Fibroblast of upper back skin (primary cell): Measurements from ENCODE around the gene HELT.
"Not testable (repeated sequence)": the region's sequence is repeated elsewhere in the genome, so short reads cannot be mapped to it uniquely, and the experiment has no call there.

ENCODE experiments used
- DNase-seq: peaks from one replicate; pipeline ENCODE4 v3.0.0-alpha.2; 2013

Gene HELT, protein sequence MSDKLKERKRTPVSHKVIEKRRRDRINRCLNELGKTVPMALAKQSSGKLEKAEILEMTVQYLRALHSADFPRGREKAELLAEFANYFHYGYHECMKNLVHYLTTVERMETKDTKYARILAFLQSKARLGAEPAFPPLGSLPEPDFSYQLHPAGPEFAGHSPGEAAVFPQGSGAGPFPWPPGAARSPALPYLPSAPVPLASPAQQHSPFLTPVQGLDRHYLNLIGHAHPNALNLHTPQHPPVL

DNA sequence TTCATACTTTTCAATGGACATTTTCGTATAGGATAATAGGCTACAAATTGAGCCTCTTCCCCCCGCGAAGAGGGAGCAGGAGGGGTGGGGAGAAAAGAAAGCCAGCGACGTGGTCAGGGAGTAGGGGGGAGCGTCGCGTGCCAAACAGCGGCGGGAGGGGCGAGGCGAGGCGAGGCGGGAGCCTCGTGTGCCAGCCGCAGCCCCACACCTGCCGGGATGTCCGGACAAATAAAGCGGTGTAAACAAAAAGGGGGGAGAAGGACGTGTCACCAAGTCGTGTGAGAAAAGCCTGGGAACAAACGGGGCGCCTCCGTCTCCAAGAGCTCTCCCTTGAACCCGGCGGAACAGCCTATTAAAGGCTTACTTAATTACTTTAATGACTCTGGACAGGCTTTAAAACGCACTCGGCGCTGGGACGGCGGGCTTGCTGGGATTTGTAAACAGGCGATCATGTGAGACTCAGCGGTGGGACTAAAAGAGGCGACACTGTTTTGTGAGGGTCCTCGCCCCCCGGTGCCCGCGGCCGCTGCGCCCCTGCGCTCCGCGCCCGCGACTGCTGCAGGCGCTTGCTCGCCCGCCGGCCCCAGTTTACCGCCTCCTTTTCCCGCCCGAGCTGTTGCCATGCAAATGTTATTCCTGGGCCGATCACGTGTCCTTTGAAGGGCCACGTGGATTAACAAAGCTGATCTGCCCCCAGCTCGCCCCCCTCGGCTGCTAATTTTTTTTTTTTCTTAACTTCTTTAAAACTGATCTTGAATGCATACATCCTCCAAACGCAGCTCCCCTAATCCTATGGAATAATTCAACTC lies at the start of gene HELT:
TSS of gene HELT (plus strand) at position 527 of the 809 bp plus-strand sequence. CDS start 439 bp downstream, outside the sequence.
- DNase-seq, result no peak

DNA sequence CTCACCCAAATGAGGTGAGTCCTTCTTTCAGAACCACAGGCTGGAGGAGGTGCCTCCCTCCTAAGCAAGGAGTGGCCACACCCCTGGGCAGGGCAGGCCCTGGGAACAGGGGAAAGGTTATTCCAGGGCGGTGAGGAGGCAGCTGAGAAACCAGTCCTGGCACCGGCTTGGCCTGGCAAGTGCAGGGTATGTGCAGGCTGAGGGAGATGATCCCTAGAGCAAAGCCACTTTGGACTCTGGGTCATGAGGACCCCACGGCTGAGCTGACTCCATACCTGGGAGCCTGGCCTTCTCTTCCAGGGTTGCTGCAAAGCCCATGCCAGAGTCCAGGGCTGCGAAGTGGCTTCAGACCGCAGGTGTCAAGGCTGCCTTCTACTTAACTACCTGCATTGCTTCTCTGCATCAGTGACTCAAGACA lies 49.5 kb upstream of the HELT start:
- no peak for DNase-seq

DNA sequence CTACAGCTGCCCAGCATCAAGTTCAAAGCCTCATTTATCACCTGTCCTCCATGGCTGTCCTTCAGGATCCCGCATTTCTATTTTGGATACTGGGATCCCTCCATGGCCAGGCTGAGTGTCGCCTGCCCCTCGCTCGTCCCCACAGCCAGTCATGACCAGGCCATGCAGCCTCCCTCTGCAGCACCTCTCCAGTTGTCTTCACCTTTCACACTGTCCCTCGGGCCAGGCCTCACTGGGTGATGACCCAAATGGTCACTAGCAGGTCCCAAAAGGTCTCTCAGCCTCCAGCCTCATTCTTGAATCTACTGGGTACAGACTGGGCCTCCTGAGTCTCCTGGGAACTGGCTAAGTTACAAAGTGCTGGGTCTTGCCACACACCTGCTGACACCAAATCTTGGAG lies 48.7 kb upstream of the HELT start:
- no peak for DNase-seq

DNA sequence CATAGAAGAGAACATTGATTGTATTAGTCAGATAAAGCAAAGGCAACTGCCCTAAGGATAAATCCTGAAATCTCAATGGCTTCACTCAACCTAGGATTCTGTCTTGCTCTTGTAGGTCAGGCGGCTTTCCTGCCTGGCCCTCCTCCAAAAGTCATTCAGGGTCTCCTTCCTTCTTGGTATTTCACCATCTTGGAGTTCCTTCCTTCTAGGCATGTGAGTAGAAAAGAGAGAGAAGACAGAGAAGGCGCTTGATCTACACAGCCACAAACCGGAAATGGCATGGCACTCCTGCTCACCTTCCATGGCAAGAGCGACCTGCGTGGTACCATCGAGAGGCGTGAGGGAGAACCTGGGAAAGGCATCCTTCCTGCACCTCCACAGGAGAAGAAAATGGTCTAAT lies 45.3 kb upstream of the HELT start:
- no peak for DNase-seq

DNA sequence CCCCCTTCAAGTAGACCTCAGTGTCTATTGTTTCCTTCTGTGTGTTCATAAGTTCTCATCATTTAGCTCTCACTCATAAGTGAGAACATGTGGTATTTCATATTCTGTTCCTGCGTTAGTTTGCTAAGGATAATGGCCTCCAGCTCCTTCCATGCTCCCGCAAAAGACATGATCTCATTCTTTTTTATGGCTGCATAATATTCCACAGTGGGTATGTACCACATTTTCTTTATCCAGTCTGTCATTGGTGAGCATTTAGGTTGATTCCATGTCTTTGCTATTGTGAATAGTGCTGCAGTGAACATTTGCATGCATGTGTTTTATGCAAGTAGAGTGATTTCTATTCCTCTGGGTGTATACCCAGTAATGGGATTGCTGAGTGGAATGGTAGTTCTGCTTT lies 41.9 kb upstream of the HELT start:
- not testable (repeated sequence) for DNase-seq

DNA sequence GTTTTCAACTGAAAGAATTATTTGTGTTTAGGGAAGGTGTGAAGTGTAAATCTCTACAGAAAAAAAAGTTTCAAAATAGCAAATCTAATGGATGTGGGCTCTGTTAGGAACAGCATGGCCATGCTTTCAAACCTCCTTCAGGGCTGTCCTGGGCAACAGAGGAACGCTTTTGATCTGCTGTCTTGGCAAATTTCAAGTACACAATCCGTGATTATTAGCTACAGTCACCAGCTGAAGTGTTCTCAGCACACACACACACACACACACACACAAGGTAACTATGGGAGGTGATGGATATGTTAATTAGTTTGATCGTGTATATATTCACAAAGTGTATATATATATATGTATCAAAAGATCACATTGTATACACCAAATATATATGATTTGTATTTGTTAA lies 40.5 kb upstream of the HELT start:
- DNase-seq, result no peak

DNA sequence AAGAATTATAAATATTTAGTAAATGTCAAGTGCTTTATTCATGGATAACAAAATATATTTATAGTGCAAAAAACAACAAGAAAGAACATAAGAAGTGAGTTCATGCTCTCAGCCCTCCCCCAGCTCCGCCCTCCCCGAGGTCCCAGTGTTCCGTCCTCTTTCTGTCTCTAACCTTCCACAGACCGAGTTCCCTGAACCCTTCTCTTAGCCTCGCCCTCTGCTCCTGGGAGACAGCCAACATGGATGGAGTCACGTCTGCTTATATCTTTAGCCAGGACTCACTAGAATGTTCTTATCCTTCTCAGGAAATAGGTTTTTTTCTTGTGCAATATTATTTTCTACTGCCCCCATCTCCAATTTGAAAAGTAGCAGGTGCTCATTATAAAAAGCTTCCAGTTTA lies 40.1 kb upstream of the HELT start:
- no peak for DNase-seq

DNA sequence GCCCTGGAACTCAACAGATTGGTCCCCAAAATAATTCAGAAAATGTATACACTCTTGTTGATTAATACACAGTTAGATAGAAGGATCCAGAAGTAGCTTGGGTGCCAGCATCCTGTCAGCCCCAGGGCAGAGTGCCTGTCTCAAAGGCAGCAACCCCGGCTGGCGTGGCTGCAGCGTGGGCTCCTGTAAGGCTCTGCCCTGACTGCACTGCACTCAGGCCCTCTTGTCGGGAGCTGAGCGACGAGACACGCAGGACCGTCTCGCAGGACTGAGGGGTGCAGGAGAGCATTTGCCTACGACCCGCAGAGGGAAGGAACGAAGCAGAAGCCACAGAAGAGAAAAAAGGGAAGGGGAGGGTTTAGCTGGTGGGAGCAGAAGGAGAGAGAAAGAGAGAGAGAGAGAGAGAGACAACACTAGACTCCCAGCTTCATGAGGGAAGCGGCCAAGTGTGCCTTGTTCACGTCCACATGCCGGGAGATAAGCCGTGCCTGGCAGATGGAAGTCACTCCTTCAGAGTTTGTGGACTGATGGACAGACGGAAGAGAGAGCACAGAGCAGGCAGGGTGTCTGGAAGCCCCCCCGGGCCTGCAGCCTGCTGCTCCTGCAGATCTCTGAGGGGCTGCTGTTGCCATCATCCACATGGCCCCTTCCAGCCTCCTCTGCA lies 38.7 kb upstream of the HELT start:
- no peak for DNase-seq

DNA sequence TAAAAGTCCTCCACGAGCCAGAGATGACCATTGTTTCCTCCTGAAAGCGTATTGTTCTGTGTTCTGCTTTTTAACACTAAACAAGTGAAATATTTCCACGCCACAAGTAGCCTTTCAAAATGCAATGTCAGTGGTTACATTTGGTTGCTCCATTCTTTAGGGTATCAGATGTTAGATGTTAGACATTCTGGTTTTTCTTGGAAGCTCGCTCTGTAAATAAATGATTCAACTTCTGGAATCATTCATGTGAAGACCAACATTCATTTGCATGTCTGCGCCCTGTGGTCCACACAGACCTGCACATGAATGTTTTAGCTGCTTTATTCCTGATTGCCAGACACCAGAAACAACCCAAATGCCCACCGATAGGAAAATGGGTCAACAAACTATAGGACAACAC lies 38.0 kb upstream of the HELT start:
- no peak for DNase-seq

DNA sequence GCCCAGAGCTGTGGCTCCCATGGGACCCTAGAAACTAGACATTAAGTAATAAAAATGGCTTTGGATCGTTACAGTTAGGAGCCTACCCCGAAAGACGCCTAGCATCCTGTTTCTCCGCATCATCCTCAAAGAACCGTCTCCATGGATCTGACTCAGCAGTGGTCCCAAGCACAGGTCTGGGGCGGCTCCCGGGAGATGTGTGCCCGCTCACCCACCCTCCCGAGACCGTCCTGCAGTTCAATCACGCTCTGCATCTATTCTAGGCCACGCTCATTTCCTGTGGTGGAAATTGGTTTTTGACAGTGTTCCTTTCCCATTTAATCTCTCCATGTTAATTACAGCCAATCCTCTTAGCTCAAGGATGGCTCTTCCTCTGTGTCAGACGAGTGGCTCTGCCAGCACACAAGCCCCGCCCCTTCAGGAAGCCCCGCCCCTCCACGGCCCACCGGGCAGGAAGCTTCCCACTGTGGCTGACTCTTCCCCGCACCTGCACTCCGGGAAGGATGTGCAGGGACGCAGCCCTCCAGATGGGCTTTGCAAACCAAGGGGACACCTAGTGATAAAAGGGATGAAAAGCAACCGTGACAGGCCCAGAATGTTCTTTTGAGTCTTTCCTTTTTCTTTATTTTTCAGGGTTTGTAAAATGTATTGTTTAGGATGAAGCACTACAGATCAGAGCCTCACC lies 34.5 kb upstream of the HELT start:
- DNase-seq, result peak; percentile 48

DNA sequence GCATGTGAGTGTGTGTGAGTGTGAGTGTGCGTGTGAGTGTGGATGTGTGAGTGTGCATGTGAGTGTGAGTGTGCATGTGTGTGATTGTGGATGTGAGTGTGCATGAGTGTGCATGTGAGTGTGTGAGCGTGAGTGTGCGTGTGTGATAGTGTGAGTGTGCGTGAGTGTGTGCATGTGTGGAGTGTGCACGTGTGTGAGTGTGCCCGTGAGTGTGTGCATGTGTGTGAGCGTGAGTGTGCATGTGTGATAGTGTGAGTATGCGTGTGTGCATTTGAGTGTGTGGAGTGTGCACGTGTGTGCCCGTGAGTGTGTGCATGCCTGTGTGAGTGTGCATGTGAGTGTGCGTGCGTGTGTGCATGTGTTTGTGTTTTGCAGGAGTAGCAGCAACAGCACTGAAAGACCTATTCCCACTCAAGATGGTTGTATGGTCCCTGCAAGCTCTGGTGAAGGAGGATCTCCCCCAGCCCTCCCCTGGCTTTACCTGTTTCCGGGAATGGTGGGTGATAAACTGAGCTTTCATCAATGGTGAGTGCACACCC lies 30.7 kb upstream of the HELT start:
- no peak for DNase-seq

DNA sequence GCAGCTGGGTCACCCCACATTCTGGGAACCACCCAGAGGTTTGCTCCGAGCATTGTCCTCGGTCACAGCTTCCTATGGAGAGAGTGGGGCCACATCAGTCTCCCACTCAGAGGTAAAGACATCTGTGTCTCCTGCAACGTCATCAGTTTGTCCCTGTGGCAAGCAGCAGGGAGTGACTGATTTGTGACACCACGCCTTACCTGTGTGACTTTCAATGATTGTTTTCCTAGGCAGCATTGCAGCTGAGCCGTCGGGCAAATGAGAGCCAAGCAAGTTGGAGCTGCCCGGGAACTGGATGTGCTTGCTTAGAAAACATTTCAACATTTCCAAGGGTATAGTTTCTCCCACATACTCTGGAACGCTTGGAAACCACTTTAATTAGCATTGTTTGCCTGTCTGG lies 29.7 kb upstream of the HELT start:
- no peak for DNase-seq

DNA sequence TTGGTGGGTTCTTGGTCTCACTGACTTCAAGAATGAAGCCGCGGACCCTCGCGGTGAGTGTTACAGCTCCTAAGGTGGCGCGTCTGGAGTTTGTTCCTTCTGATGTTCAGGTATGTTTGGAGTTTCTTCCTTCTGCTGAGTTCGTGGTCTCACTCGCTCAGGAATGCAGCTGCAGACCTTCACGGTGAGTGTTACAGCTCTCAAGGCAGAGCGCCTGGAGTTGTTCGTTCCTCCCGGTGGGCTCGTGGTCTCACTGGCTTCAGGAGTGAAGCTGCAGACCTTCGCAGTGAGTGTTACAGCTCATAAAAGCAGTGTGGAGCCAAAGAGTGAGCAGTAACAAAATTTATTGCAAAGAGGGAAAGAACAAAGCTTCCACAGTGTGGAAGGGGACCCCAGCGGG lies 29.0 kb upstream of the HELT start:
- not testable (repeated sequence) for DNase-seq

DNA sequence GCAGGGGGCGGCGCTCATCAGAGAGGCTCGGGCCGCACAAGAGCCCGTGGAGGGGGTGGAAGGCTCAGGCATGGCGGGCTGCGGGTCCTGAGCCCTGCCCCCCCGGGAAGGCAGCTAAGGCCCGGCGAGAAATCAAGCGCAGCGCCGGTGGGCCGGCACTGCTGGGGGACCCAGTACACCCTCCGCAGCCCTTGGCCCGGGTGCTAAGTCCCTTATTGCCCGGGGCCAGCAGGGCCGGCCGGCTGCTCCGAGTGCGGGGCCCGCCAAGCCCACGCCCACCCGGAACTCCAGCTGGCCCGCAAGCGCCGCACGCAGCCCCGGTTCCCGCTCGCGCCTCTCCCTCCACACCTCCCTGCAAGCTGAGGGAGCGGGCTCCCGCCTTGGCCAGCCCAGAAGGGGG lies 28.2 kb upstream of the HELT start:
- not testable (repeated sequence) for DNase-seq

DNA sequence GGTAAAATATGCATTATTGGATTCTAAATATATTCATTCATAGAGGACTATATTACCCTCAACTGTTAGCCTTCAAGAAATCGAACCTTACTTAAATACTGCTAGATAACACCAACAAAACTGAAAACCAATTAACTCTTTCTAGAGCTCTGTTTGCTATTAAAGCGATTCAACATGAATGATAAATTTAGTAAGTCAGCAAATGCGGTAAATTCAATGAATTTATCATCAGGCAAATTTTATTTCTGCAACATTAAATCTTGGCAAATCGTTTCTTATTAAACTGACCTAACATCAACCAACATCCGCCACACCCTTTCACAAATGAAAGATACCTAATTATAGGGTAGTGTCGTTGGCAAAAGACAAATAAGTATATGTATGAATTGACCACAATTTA lies 26.4 kb upstream of the HELT start:
- no peak for DNase-seq

DNA sequence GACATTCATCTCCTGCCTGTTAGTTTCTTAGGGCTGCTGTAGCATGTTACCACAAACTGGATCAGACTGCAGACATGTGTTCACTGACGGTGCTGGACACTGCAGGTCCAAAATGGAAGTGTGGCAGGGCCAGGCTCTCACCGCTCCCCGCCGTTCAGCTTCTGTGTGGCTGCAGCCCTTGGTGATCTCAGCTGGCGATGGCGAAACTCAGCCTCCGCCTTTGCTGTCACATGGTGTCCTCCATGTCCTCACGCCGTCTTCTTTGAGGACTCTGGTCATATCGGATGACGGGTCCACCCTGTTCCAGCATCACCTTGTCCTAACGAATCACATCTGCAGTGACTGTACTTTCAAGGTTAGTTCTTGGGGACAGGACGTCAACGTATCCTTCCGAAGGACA lies 25.9 kb upstream of the HELT start:
- DNase-seq, result no peak

DNA sequence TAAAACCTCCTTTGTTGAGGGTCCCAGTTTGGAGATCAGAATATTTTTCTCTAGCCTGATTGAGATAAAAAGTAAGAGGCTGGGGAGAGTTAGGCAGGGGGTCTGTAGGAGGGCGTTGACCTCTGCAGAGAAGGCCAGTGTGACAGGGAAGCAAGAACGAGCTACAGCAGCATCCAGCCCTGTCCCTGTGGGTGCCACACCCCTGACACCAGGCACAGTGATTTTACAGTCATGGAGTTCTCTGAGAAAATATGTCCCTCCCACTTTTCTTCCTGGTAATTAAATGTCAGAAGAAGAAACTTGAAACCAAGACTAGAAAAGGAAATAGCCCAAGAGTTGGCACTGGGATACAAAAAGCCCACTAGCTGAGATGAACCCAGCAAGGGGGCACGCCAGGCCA lies 25.0 kb upstream of the HELT start:
- DNase-seq, result no peak

DNA sequence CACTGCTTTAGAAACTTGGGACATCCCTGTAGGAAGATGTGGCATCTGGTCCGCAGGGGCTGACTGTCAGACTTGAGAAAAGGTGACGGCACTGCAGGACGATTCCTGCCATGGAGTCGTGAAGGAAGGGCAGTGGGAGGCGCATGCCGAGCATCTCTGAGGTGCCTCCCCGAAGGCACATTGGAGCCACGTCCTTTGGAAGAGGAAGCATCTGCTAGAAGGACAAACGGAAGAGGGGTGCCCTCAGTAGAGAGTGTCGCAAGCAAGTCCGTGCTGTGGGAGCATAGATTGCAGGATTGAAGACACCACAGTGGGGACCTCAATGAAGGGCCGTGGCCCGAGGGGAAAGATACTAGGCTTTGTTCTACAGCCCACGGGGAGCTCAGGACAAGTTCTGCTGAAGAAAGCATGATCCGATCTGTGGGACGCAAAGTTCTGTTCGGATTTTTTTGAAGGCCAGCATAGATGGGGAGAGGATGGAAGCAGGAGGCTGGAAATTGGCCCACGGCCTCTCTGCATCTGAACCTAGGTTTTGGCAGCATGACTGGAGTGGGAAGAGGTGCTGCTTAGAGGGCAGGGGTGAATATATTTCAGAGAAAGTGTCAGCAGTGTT lies 24.2 kb upstream of the HELT start:
- no peak for DNase-seq

DNA sequence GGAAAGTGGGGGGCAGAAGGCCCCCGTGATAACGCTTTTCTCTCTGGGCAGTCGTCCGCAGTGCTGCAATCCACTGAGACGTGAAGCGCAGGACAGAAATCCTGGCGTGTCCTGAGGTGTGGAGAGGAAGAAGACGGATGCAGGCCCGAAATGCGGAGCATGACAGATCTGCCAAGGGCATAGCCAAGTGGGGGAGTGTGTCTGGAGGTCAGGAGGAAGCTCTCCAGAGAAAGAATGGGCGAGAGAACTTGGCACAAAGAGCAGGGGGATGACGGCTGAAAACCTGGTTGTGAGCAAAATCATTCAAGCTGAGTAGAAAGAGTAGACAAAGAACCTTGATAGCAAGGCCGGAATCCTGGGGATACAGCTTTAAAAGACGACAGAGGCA lies 23.7 kb upstream of the HELT start:
- DNase-seq, result no peak

DNA sequence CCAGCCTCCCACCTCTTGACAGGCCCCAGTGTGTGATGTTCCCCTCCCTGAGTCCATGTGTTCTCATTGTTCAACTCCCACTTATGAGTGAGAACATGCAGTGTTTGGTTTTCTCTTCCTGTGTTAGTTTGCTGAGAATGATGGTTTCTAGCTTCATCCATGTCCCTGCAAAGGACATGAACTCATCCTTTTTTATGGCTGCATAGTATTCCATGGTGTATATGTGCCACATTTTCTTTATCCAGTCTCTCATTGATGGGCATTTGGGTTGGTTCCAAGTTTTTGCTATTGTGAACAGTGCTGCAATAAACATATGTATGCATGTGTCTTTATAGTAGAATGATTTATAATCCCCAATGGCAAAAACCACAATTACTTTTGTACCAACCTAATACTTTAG lies 20.6 kb upstream of the HELT start:
- DNase-seq, result not testable (repeated sequence)

DNA sequence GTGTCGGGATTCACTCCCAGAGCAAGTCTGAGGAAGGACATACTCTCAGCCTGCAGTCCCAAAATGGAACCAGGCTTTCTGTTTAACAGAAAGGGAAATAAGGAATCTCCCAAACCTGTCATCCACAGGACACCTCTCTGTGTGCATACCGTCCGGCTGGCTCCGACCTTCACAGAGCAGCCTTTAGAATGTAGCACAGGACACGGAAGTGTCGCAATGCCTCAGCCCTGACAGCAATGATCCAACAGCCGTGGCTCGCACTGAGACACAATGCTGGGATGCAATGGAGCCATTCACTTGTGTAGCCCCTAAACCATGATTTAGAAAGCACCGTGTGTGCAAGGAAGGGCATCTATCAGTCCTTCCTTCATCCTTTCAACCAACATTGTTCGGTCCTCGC lies 15.5 kb upstream of the HELT start:
- no peak for DNase-seq

DNA sequence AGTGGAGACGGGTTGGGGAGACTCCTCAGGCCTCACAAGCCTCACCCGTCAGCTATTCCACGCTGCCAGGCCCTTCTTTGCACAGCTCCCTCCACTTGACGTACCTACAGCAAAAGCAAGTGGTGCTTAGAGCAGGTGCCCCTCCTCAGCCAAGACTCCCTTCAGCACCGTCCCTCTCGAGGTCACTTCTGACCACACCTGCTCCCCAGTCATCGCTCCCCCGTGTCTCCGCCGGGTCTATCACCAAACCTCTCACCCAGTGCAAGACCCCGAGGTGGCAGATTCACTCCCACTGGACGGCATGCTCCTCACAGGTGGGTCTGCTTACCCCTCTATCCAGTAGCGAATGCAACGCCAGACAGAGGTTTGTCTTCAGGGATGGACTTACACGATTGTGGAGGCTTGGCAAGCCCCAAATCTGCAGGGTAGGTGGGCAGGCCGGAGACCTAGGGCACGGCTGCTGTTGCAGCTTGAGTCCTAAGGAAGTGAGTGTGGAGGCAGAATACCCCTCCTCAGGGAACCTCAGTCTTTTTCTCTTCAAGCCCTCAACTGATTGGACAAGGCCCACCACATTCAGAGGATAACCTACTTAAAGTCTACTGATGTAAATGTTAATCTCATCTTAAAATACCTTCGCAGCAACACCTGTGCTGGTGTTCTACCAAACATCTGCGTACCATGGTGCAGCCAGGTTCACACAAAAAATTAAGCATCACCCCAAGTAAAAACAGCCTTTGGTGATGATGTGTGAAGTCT lies 14.5 kb upstream of the HELT start:
- no peak for DNase-seq
